ENCODE measurements around the gene XIAP. TPM values are rescaled to one million over a fixed set of nuclear protein-coding genes. Genes with fewer than 3 reads are reported as not detected.
A peak's percentile ranks its signal among the peaks of the same experiment; 100 is the strongest.

The XIAP gene
- total RNA-seq, 4 donors from 2014 or later: 34.5 to 50.4 (median 42.9) TPM

DNA sequence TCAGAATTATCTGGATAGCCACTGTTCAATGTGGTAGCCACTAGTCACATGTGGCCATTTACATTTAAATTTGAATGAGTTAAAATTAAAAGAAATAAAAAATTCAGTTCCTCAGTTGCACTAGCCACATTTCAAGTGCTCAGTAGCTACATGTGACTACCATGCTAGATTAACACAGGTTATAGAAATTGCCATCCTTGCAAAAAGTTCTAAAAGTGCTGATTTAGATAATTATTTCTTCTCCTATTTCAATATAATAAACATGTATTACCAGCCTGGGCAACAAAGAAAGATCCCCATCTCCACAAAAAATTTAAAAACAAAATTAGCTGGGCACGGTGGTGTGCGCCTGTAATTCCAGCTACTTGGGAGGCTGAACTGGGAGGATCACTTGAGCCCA, 90.0 kb downstream of the XIAP start:
- TF ChIP-seq POLR2AphosphoS5 (IDR thresholded peaks at IDR 0.05): no peak
- TF ChIP-seq POLR2A (IDR thresholded peaks at IDR 0.05): no peak
- TF ChIP-seq EP300 (IDR thresholded peaks at IDR 0.05): no peak
- TF ChIP-seq, protein P1, sequence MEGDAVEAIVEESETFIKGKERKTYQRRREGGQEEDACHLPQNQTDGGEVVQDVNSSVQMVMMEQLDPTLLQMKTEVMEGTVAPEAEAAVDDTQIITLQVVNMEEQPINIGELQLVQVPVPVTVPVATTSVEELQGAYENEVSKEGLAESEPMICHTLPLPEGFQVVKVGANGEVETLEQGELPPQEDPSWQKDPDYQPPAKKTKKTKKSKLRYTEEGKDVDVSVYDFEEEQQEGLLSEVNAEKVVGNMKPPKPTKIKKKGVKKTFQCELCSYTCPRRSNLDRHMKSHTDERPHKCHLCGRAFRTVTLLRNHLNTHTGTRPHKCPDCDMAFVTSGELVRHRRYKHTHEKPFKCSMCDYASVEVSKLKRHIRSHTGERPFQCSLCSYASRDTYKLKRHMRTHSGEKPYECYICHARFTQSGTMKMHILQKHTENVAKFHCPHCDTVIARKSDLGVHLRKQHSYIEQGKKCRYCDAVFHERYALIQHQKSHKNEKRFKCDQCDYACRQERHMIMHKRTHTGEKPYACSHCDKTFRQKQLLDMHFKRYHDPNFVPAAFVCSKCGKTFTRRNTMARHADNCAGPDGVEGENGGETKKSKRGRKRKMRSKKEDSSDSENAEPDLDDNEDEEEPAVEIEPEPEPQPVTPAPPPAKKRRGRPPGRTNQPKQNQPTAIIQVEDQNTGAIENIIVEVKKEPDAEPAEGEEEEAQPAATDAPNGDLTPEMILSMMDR (IDR thresholded peaks at IDR 0.05): no peak
- no peak overlapping the region for H3K27ac ChIP-seq
- WGBS, 2 donors (ENCODE audit: low coverage in 1 of 2): 86 to 87% methylated on average over 2 of the region's 2 CpGs
- ATAC-seq: no peak
- no peaks in the 10 kb centered on the region for H3K9me3 ChIP-seq
- no peaks in the 10 kb centered on the region for H3K27me3 ChIP-seq
- H3K4me1 ChIP-seq: no peaks in the 10 kb centered on the region
- no peaks in the 10 kb centered on the region for H3K36me3 ChIP-seq
- no peak overlapping the region for H3K4me3 ChIP-seq

DNA sequence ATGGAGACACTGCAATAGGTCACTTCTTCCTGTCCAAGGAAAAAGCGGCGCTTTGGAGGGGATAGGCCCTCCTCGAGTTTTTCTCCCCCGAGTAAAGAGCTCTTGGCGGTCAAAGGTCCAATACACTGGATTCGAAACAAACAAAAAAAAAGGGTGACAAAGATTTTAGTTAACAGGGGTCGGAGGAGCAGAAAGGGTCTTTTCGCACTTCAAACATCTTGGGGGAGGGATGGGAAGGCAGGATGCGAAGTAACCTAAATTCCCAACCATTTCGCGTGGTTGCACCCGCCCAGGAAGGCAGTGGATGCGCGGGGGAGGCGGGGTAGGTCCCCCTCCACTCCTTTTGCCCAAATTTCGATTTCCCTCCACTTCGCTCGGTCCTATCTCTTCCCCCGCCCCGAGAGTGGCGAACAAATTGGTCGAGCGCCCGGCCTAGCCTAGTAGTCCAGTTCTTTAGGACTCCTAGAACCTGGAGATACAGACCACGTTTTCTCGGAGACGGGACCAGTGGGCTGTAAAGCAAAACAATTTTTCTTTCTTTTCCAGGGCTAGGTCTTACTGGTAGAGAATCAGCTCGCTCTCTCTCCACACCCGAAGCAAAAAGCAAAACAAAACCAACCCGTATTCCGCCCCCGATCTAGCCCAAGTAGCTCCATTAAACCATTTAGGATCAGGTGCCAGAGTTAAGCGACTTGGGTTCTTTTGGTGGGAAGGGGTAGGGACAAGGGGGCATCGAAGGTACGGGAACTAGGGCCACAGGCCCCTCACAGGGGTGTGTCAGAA, 99.6 kb downstream of the XIAP start:
- WGBS, 2 donors (ENCODE audit: low coverage in 1 of 2): 3 to 24% methylated on average over 13 to 30 of the region's 35 CpGs
- H3K4me3 ChIP-seq: peak overlapping the region; percentile 56 to 78
- peaks cover 0 to 4% (median 0%) of the 10 kb centered on the region in 3 donors for H3K4me1 ChIP-seq
- H3K27me3 ChIP-seq: no peaks in the 10 kb centered on the region
- peak overlapping the region; percentile 92 to 95 (median 94) for H3K27ac ChIP-seq
- ATAC-seq: no peak
- TF ChIP-seq EP300 (IDR thresholded peaks at IDR 0.05) (no peak), POLR2A (IDR thresholded peaks at IDR 0.05) (no peak), POLR2AphosphoS5 (IDR thresholded peaks at IDR 0.05) (peak; percentile 19)
- TF ChIP-seq, protein P1 (IDR thresholded peaks at IDR 0.05): no peak
- no peaks in the 10 kb centered on the region for H3K9me3 ChIP-seq
- H3K36me3 ChIP-seq: no peaks in the 10 kb centered on the region

DNA sequence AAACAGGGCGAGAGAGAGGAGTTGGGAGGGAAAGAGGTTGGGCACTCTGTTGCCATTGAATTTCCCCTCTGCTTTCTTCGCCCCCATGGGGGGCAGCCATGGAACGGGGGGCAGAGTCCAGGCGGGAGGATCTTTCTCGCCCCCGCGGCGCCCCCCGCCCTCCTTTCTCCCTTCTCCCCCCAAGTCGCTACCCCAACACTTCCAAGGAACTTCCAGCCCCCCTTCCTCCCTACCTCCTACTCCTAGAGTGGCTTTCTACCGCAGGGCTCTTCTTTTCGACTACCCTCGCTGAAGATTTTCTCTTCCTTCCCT, 101.1 kb downstream of the XIAP start:
- WGBS, 2 donors (ENCODE audit: low coverage in 1 of 2): 0% methylated on average over 1 of the region's 13 CpGs; no CpG with 5 or more reads in 1 of the 2 donors
- no peak for ATAC-seq
- H3K27ac ChIP-seq: peak overlapping the region; percentile 95 to 100 (median 96)
- peaks cover 0 to 18% (median 0%) of the 10 kb centered on the region in 3 donors for H3K4me1 ChIP-seq
- H3K9me3 ChIP-seq: no peaks in the 10 kb centered on the region
- peak overlapping the region; percentile 78 to 99 for H3K4me3 ChIP-seq
- no peaks in the 10 kb centered on the region for H3K36me3 ChIP-seq
- H3K27me3 ChIP-seq: no peaks in the 10 kb centered on the region
- TF ChIP-seq POLR2A (IDR thresholded peaks at IDR 0.05) (no peak), POLR2AphosphoS5 (IDR thresholded peaks at IDR 0.05) (no peak), EP300 (IDR thresholded peaks at IDR 0.05) (no peak)
- TF ChIP-seq, protein P1 (IDR thresholded peaks at IDR 0.05): no peak

DNA sequence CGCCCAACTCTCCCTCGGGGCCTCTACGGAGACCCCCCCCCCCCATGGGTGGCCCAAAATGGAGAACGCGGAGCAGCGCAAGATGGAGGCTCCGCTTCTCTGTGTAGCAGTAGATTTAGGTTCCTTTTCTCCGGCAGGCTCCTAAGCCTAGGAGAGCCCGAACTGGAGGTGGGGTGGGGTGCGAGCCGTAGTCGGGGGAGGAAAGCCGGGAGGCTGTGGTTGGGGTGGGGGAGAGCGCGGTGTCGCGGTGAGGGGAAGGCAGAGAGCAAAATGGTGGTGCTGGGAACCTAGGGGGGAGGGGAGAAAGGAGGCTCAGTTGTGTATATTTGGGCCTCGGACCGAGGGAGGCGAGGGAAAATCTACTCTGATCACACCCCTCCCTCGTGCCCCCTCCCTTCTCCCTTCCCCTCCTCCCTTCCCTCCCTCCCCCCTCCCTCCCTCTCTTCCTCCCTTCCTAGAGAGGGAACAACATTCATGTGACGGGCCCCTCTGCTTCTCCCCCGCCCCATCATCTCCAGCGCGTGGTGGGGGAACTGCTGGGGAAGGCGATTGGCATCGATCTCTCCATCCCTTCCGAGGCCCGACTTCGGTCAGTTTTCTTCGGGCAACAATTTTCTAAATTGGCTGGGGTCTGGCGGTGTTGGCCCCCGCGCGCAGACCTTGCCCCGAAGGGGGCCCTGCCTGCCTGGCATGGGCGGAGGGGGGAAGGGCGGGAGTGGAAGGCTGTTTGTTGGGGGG, 101.6 kb downstream of the XIAP start, which contains the start of gene STAG2:
Gene STAG2 (plus strand): TSS at position 439 of the 738 bp plus-strand sequence. CDS start 60,922 bp downstream, outside the sequence.
- TF ChIP-seq POLR2A (IDR thresholded peaks at IDR 0.05): no peak
- TF ChIP-seq POLR2AphosphoS5 (IDR thresholded peaks at IDR 0.05): no peak
- no peak for TF ChIP-seq EP300 (IDR thresholded peaks at IDR 0.05)
- TF ChIP-seq, protein P1 (IDR thresholded peaks at IDR 0.05): no peak
- peak; percentile 53 for ATAC-seq
- Histone ChIP-seq H3K4me3 (peak within 1 kb of the TSS; percentile 78 to 99), H3K36me3 (no peaks in the 10 kb centered on the region), H3K27me3 (no peaks in the 10 kb centered on the region), H3K27ac (peak within 1 kb of the TSS; percentile 95 to 100 (median 96)), H3K9me3 (no peaks in the 10 kb centered on the region), H3K4me1 (peaks cover 0 to 23% (median 0%) of the 10 kb centered on the region in 3 donors)
- WGBS, 2 donors (ENCODE audit: low coverage in 1 of 2): 0 to 40% methylated on average over 1 to 5 of the region's 38 CpGs
